Measurements from ENCODE around the gene ITGB2.

DNA sequence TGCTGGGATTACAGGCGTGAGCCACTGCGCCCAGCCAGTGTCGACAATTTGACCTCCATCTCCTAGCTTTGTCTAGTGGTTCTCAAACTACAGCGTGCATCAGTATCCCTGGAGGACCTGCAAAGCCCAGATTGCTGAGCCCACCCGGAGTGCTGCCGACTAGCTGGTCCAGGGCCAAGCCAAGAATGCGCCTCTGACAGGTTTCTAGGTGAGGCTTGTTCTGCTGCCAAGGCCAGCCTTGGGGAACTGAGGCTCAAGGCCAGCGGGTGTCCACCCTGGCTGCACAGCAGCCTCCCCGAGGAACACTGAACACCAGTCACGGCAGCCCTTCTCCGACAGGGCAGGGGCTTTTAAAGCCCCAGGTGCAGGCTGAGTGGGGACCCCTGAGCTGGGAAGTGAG lies 37.4 kb downstream of the ITGB2 start:
- TF ChIP-seq, protein P1, sequence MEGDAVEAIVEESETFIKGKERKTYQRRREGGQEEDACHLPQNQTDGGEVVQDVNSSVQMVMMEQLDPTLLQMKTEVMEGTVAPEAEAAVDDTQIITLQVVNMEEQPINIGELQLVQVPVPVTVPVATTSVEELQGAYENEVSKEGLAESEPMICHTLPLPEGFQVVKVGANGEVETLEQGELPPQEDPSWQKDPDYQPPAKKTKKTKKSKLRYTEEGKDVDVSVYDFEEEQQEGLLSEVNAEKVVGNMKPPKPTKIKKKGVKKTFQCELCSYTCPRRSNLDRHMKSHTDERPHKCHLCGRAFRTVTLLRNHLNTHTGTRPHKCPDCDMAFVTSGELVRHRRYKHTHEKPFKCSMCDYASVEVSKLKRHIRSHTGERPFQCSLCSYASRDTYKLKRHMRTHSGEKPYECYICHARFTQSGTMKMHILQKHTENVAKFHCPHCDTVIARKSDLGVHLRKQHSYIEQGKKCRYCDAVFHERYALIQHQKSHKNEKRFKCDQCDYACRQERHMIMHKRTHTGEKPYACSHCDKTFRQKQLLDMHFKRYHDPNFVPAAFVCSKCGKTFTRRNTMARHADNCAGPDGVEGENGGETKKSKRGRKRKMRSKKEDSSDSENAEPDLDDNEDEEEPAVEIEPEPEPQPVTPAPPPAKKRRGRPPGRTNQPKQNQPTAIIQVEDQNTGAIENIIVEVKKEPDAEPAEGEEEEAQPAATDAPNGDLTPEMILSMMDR (IDR thresholded peaks at IDR 0.05) = no peak
- TF ChIP-seq POLR2A (IDR thresholded peaks at IDR 0.05) = no peak

Data from tibial nerve (tissue), 3 donors.